ENCODE results near the gene BOD1L2.

The BOD1L2 gene

GRCh38 chr18:57150828-57151227 lies 3.9 kb downstream of the BOD1L2 start:
- DNase-seq: no peak

- no peak for DNase-seq
These were observed 7.4 kb downstream of the BOD1L2 start for GRCh38 chr18:57154191-57154830.

- no peak for DNase-seq
These were observed 17.5 kb downstream of the BOD1L2 start for GRCh38 chr18:57164401-57164800.

GRCh38 chr18:57167617-57168308 lies 20.9 kb downstream of the BOD1L2 start:
- DNase-seq: no peak

- no peak for DNase-seq
These were observed 24.1 kb downstream of the BOD1L2 start for GRCh38 chr18:57171026-57171425.

GRCh38 chr18:57175532-57175931 lies 28.6 kb downstream of the BOD1L2 start:
- no peak for DNase-seq

- no peak for DNase-seq
These were observed 38.5 kb downstream of the BOD1L2 start for GRCh38 chr18:57185434-57185833.

GRCh38 chr18:57188851-57189557 lies 42.1 kb downstream of the BOD1L2 start:
- no peak for DNase-seq

GRCh38 chr18:57190026-57190425 lies 43.1 kb downstream of the BOD1L2 start:
- DNase-seq: no peak

- DNase-seq: no peak
These were observed 47.2 kb downstream of the BOD1L2 start for GRCh38 chr18:57194070-57194469.

GRCh38 chr18:57194622-57195021 lies 47.7 kb downstream of the BOD1L2 start:
- DNase-seq: no peak

GRCh38 chr18:57195341-57195740 lies 48.5 kb downstream of the BOD1L2 start:
- no peak for DNase-seq

GRCh38 chr18:57197261-57197660 lies 50.4 kb downstream of the BOD1L2 start:
- DNase-seq: no peak

GRCh38 chr18:57198073-57198472 lies 51.2 kb downstream of the BOD1L2 start:
- no peak for DNase-seq
